Coronary artery (tissue), 2 donors: ENCODE data around the gene NEK9.

Experiments used
- DNase-seq: peaks from one replicate; pipeline ENCODE4 v3.0.0-alpha.2; 2017; ENCODE audit warnings: low spot score
- H3K27ac ChIP-seq, 2 donors: fragments of 200-600 bp; sonication (generic); one replicate each; pipeline ENCODE4 v1.5.1; 2016 to 2019
- H3K4me3 ChIP-seq: fragments of 200-600 bp; sonication (generic); 2 replicates; pipeline ENCODE4 v1.5.1; 2016; ENCODE audit warnings: mild to moderate bottlenecking, moderate library complexity
- CTCF ChIP-seq: fragments of 200-600 bp; sonication (generic); IDR thresholded peaks from one replicate; pipeline ENCODE4 v1.5.1; 2019; ENCODE audit warnings: antibody characterized with exemption

Gene NEK9

GRCh38 chr14:75126121-75126544 is 715 bp downstream of the NEK9 start:
- no peak for DNase-seq
- H3K4me3 ChIP-seq = peak overlapping the region; percentile 89
- TF ChIP-seq CTCF = no peak
- peak overlapping the region; percentile 95 to 98 for H3K27ac ChIP-seq

- no peak for DNase-seq
- TF ChIP-seq CTCF = no peak
- peak overlapping the region; percentile 95 to 98 for H3K27ac ChIP-seq
- H3K4me3 ChIP-seq = peak overlapping the region; percentile 89
Observed at GRCh38 chr14:75125617-75126016, 1.2 kb downstream of the NEK9 start.

GRCh38 chr14:75123991-75124390 is 2.9 kb downstream of the NEK9 start:
- DNase-seq = no peak
- TF ChIP-seq CTCF = no peak
- peak overlapping the region in 1 of 2 donors; percentile 56 for H3K27ac ChIP-seq
- no peak overlapping the region for H3K4me3 ChIP-seq

GRCh38 chr14:75121552-75121951 is 5.3 kb downstream of the NEK9 start:
- DNase-seq = no peak
- no peak overlapping the region for H3K4me3 ChIP-seq
- H3K27ac ChIP-seq = no peak overlapping the region
- TF ChIP-seq CTCF = no peak

- Histone ChIP-seq H3K27ac (no peak overlapping the region), H3K4me3 (no peak overlapping the region)
- TF ChIP-seq CTCF = no peak
- no peak for DNase-seq
Observed at GRCh38 chr14:75120541-75121291, 6.1 kb downstream of the NEK9 start.

- Histone ChIP-seq H3K4me3 (no peak overlapping the region), H3K27ac (no peak overlapping the region)
- no peak for TF ChIP-seq CTCF
- DNase-seq = no peak
Observed at GRCh38 chr14:75119056-75119455, 7.8 kb downstream of the NEK9 start.

GRCh38 chr14:75113932-75114539 is 12.8 kb downstream of the NEK9 start:
- H3K27ac ChIP-seq = no peak overlapping the region
- no peak overlapping the region for H3K4me3 ChIP-seq
- TF ChIP-seq CTCF = no peak
- DNase-seq = no peak
